Natural killer cell treated with Interleukin-12 subunit alpha and Interleukin-12 subunit beta and Interleukin-15 and Interleukin-18, amount 100 ng/mL, for 72 hours (primary cell): ENCODE results near the gene AKAP7. TPM values are rescaled to one million over a fixed set of nuclear protein-coding genes. Genes with fewer than 3 reads are reported as not detected.
A peak's percentile ranks its signal among the peaks of the same experiment; 100 is the strongest.

ENCODE experiments used
- ATAC-seq, 2 donors: fragments of 150-1000 bp; cut with Tn5 transposase in 1 of 2; sonication (Bioruptor Pico), chemical (Tn5 transposase) in 1 of 2; 2 replicates each; pipeline ENCODE4 v1.10.0; 2021
- DNase-seq: peaks from one replicate; pipeline ENCODE4 v3.0.0; 2022; ENCODE audit warnings: low spot score
- H3K27ac Mint-ChIP-seq, 2 donors: 1 replicate in 1 of 2; 2 replicates in 1 of 2; pipeline ENCODE4 v1.8.0; 2022; ENCODE audit warnings: mixed read lengths in 2 of 2, mild to moderate bottlenecking in 1 of 2, moderate library complexity in 1 of 2
- H3K27me3 Mint-ChIP-seq, 2 donors: 1 replicate in 1 of 2; 2 replicates in 1 of 2; pipeline ENCODE4 v1.8.0; 2022; ENCODE audit warnings: mixed read lengths in 2 of 2
- H3K36me3 Mint-ChIP-seq: one replicate; pipeline ENCODE4 v1.8.0; 2022; ENCODE audit warnings: mixed read lengths
- H3K4me1 Mint-ChIP-seq, 2 donors: 1 replicate in 1 of 2; 2 replicates in 1 of 2; pipeline ENCODE4 v1.8.0; 2022; ENCODE audit warnings: low read depth in 2 of 2, mixed read lengths in 2 of 2, mild to moderate bottlenecking in 1 of 2
- H3K4me3 Mint-ChIP-seq: one replicate; pipeline ENCODE4 v1.8.0; 2022; ENCODE audit warnings: mixed read lengths
- H3K9me3 Mint-ChIP-seq: 2 replicates; pipeline ENCODE4 v1.8.0; 2022; ENCODE audit warnings: mixed read lengths
- total RNA-seq, 2 donors: library from RNA; stranded (reverse); gene quantifications; one replicate each; pipeline ENCODE4 v1.2.3, GENCODE V29; 2022

The AKAP7 gene
- total RNA-seq, 2 donors from 2014 or later = 4.2 to 7.7 TPM

DNA sequence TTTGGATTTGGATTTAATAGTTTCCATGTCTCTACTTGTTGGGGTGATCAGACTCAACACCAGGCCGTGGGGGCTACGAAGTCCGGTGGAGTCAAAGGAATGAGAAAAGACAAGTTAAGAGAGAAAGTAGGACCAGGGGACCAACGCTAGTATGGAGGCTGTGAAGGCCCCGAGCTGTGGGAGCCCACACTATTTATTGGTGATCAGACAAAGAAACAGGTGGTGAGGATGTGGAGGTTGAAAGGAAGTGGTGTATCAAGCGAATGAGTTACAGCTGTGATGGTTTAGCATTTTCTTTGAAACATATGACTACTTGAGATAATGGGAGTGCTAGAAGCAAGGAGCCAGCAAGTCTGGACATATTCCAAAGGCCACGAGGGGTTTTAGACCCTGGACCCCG is 62.4 kb downstream of the AKAP7 start:
- ATAC-seq (no peak), DNase-seq (no peak)
- Mint-ChIP-seq H3K36me3 (peaks cover 15% of the 10 kb centered on the region), H3K27me3 (no peaks in the 10 kb centered on the region), H3K9me3 (no peaks in the 10 kb centered on the region), H3K27ac (peak overlapping the region; percentile 88 to 89), H3K4me3 (peak overlapping the region; percentile 3), H3K4me1 (peaks cover 32 to 35% of the 10 kb centered on the region in 2 donors)

DNA sequence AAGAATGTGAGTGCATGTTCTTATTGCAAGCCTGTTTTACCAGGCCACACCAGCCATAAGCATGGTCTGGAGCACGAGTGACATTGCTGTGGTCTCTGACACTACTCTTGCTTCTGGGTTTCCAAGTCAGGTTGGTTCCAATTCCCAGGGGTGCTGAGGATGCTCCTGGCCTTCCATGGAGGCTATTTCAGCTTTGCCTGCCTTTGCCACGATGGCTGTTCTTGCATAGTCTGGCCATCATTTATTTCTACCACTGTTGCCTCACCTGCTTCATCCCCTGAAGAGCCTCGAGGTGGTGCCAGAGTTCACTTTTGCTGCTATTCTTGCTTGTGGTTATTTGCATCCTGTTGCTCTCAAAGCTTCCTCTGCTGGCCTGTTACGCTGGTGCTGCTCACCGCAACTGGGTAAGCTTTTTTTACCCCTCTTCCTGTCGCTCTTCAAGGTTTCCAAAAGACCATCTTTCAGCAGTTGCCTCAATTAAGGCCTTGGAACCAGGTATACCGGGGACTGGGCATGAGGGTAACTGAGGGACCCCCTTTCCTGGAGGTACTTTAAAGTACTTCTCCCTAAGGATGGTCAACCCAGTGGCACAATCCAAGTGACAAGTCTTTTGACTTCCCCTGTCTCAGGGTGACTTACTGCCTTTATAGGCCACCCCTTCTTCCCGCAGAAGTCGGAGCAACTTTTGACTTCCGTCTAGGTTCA is 64.5 kb downstream of the AKAP7 start:
- Mint-ChIP-seq H3K9me3 (no peaks in the 10 kb centered on the region), H3K27ac (peak overlapping the region; percentile 88 to 89), H3K4me3 (peak overlapping the region; percentile 77), H3K4me1 (peaks cover 35 to 37% of the 10 kb centered on the region in 2 donors), H3K36me3 (no peaks in the 10 kb centered on the region), H3K27me3 (no peaks in the 10 kb centered on the region)
- peak; percentile 81 for DNase-seq
- ATAC-seq = peak; percentile 99

DNA sequence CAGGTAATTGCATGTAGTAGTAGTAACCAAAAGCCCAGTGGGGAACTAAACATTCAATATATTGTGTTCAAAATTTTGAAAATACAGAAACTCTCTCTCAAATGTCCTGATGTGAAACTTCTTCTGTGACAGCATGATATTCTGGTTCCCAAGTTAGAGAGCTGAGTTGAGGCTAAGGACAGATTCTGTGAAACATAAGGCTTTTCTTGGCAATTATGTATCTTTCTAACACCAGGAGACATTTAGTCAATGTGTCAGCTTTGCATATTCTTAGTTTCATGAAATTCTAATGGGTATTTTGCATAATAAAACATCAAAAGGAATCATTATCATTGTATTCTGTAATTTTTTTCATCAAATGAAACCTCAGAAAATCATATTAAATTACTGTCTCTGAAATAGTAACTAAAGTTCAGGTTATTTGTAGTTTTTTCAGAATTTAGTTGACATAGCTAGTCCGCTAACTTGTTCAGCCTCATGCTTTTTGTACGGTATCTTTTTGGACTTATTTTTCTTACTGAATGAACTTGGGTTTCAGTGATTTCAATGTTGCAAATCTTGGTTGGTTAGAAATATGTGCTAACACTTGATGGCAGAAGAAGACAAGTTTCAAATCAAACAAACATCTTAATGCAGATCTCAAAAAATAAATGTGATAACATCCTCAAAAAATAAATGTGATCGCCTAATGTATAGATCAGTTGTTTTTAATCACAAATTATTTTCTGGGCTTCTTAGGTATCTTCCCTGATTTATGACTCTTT is 70.4 kb downstream of the AKAP7 start:
- Mint-ChIP-seq H3K36me3 (no peaks in the 10 kb centered on the region), H3K27ac (no peak overlapping the region), H3K4me3 (no peak overlapping the region), H3K27me3 (no peaks in the 10 kb centered on the region), H3K4me1 (peaks cover 8 to 9% of the 10 kb centered on the region in 2 donors), H3K9me3 (no peaks in the 10 kb centered on the region)
- ATAC-seq (no peak), DNase-seq (no peak)

DNA sequence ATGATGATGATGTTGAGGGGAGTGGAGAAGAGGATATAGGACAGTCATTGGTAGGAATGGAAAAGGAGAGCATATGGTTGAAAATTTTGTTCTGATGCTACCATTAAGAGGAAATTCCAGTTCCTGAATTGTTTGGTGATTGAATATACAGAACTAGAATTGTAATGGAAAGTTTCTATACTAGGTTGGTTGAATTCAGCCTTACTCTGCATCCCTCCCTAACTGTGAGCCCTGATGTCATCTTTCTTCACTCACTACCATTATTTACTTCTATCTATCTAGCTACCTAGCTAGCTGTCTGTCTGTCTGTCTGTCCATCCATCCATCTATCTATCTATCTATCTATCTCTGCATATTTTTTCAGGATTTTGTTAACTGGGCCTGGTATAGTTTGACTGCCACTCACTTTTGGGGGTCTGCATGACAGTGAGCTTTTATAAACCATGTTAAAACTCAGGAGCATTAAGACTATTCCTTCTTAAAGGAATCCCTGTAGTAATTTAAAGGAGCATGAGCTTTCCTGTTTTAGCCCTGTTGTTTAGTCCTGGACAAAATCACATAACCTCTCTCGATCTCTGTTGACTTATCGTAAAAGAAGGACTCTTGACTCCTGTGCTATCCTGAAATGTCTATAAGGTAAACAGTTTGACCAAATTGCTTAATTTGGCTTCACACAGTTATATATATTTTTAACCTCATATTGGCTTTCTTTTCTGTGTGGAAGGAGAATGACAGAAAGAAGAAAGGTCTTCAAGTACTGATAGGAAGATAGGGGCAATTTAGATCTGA is 71.4 kb downstream of the AKAP7 start:
- no peaks in the 10 kb centered on the region for H3K9me3 Mint-ChIP-seq
- H3K27me3 Mint-ChIP-seq = no peaks in the 10 kb centered on the region
- H3K4me3 Mint-ChIP-seq = no peak overlapping the region
- DNase-seq (no peak), ATAC-seq (no peak)
- H3K36me3 Mint-ChIP-seq = no peaks in the 10 kb centered on the region
- H3K27ac Mint-ChIP-seq = peak overlapping the region in 1 of 2 donors; percentile 34
- peaks cover 4 to 12% of the 10 kb centered on the region in 2 donors for H3K4me1 Mint-ChIP-seq

DNA sequence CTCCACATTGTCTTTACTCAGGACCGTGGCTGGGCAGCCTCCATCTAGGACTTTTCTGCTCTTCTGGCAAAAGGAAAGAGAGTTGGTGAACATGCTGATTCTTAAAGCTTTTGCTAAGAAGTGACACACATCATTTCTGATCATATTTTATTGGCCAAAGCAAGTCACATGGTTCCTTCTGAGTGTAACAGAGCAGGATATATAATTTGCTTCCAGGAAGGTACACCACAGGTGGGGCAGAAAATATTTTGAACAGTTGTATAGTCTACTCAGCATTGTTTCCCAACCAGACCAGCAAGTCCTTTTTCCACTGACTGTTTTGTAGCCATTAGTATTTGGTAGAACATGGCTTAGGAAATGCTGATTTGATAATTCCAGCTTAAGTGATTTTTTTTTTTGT is 73.5 kb downstream of the AKAP7 start:
- H3K36me3 Mint-ChIP-seq = no peaks in the 10 kb centered on the region
- H3K4me3 Mint-ChIP-seq = no peak overlapping the region
- peaks cover 18% of the 10 kb centered on the region in 2 donors for H3K4me1 Mint-ChIP-seq
- no peak for ATAC-seq
- no peaks in the 10 kb centered on the region for H3K27me3 Mint-ChIP-seq
- H3K9me3 Mint-ChIP-seq = no peaks in the 10 kb centered on the region
- DNase-seq = no peak
- peak overlapping the region in 1 of 2 donors; percentile 26 for H3K27ac Mint-ChIP-seq

DNA sequence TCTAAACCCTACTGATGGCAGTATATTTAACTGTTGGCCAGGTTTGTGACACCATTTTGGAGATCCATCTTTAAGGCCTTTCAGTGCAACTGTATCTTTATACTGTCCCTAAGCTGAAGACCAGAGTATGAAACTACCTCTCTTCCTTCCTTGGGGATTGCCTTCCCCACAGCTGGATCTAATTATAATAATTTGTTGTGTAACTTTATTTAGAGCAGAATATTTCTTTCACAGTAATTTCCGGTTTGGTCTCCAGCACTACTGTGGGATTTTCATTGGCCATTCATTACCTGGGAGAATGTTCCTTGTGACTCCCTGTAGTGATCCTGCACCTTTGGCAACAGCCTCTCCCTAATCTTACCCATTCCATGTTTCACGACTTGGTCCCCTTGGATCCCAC is 75.2 kb downstream of the AKAP7 start:
- H3K4me3 Mint-ChIP-seq = no peak overlapping the region
- DNase-seq (no peak), ATAC-seq (no peak)
- H3K27me3 Mint-ChIP-seq = no peaks in the 10 kb centered on the region
- peaks cover 23 to 32% of the 10 kb centered on the region in 2 donors for H3K4me1 Mint-ChIP-seq
- H3K9me3 Mint-ChIP-seq = no peaks in the 10 kb centered on the region
- H3K27ac Mint-ChIP-seq = no peak overlapping the region
- no peaks in the 10 kb centered on the region for H3K36me3 Mint-ChIP-seq

DNA sequence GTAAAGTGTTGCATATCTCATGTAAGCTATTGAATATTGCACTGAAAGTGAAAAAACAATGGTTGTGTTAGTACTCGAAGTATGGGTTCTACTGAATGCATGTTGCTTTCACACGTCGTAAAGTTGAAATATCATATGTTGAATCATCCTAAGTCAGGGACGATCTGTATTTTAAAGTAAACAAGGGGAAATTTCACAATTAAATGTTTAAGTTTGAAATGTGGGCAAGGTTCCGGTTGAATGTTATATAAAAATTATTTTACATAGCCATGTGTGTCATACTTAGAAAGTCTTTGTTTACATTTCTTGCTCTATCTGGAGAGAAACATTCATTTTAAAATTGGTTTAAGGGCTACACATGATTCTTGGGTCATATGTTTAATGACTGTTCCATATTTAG is 76.8 kb downstream of the AKAP7 start:
- DNase-seq = no peak
- Mint-ChIP-seq H3K27me3 (no peaks in the 10 kb centered on the region), H3K4me1 (peaks cover 23 to 28% of the 10 kb centered on the region in 2 donors), H3K9me3 (no peaks in the 10 kb centered on the region), H3K27ac (no peak overlapping the region), H3K36me3 (no peaks in the 10 kb centered on the region), H3K4me3 (no peak overlapping the region)
- ATAC-seq = no peak

DNA sequence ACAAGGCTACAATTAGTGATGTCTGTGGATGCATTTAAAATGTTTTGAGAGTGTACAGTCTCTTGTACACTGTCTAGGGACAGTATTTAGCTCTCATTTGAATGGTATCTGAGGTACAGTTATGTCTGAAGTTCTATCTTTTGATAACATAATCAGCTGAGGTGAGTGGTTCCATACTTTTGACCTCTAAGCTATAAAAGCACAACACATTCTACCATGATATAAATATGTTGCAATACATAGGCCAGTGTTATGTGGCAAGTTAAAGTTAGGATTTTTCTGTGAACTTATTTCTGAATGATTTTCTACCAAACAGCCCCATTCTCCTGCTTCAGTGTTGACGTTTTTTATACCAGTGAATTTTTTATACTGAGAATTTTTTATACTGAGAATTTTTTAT is 77.6 kb downstream of the AKAP7 start:
- ATAC-seq (no peak), DNase-seq (no peak)
- Mint-ChIP-seq H3K9me3 (no peaks in the 10 kb centered on the region), H3K36me3 (no peaks in the 10 kb centered on the region), H3K4me3 (no peak overlapping the region), H3K4me1 (peaks cover 20 to 28% of the 10 kb centered on the region in 2 donors), H3K27me3 (no peaks in the 10 kb centered on the region), H3K27ac (peak overlapping the region in 1 of 2 donors; percentile 37)

DNA sequence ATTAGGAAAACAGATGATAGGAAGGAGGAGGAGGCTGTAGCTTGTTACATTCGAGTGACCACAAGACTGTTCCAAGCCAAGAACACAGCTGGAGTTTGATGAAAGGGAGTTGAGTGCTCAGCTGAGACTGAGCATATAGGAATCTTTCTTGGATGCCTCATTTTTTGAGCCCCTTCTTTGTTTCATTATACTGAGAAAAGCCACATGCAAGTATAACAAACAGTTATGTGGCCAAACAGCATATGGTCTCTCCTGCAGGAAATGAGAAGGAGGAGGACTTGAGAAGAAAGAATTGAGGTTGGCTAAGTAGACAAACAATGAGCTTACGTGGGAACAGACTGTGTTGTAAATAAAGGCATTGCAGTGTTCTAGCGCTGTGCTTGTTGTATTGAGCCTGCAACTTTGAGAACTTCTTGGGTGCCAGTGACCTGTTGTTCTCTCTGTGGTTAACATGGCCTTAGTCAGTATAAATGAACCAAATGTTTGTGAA is 78.3 kb downstream of the AKAP7 start:
- no peak overlapping the region for H3K4me3 Mint-ChIP-seq
- no peaks in the 10 kb centered on the region for H3K36me3 Mint-ChIP-seq
- DNase-seq = no peak
- H3K4me1 Mint-ChIP-seq = peaks cover 20 to 28% of the 10 kb centered on the region in 2 donors
- no peaks in the 10 kb centered on the region for H3K9me3 Mint-ChIP-seq
- H3K27me3 Mint-ChIP-seq = no peaks in the 10 kb centered on the region
- ATAC-seq = no peak
- H3K27ac Mint-ChIP-seq = peak overlapping the region in 1 of 2 donors; percentile 64

DNA sequence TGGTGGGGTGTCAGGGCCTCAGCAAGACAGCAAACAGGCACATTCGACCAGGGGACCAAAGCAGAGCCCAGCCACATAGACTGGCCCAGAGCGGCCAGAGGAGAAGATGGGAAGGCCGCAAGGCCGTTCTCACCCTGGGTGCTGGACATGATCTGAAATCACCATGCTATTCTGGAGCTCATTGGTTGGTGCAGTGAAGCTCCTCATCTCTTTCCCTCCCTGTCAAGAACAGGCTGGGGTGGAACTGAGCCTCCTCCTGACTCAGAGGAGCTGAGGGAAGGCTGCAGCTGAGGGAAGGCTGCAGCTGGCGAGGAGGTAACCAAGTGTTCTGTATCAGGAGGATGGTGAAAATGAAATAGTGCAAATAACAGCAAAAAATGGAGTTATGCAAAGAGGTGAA is 80.0 kb downstream of the AKAP7 start:
- no peaks in the 10 kb centered on the region for H3K36me3 Mint-ChIP-seq
- ATAC-seq = no peak
- no peak overlapping the region for H3K27ac Mint-ChIP-seq
- no peaks in the 10 kb centered on the region for H3K27me3 Mint-ChIP-seq
- H3K9me3 Mint-ChIP-seq = no peaks in the 10 kb centered on the region
- no peak for DNase-seq
- peaks cover 20 to 28% of the 10 kb centered on the region in 2 donors for H3K4me1 Mint-ChIP-seq
- H3K4me3 Mint-ChIP-seq = no peak overlapping the region

DNA sequence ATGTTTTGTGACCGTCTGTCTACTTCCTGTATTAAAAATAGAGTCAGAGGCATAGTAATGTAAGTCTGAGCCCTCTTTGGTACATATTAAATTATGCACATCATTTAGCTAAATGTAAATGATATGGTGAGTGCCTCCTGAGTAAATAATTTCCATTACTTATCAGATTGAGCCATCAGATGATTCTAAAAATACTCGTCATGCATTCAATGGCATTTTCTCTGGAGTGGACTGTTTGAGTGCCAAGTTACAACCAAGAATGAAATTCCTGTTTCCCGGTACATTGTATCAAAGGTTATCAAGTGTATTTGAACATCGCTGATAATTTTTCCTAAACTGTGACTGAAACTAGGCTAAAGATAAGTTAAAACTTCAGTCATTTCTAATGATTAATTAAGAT is 81.0 kb downstream of the AKAP7 start:
- Mint-ChIP-seq H3K4me3 (no peak overlapping the region), H3K4me1 (peaks cover 17 to 28% of the 10 kb centered on the region in 2 donors), H3K27me3 (no peaks in the 10 kb centered on the region), H3K27ac (no peak overlapping the region), H3K36me3 (peaks cover 5% of the 10 kb centered on the region), H3K9me3 (no peaks in the 10 kb centered on the region)
- no peak for ATAC-seq
- DNase-seq = no peak

DNA sequence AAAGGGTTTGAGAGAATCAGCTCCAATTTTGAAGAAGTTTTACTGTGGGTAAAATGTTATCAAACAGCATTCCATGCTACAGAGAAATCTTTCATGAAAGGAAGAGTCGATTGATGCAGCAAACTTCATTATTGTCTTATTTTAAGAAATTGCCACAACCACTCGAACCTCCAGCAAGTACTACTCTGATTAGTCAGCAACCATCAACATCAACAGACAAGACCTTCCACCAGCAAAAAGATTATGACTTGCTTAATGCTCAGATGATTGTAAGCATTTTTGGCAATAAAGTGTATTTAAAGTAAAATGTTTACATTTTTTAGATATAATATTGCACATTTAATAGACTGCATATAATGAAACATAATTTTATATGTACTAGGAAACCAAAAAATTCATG is 87.5 kb downstream of the AKAP7 start:
- Mint-ChIP-seq H3K27ac (no peak overlapping the region), H3K36me3 (peaks cover 11% of the 10 kb centered on the region), H3K27me3 (no peaks in the 10 kb centered on the region), H3K9me3 (no peaks in the 10 kb centered on the region), H3K4me1 (peaks cover 5 to 7% of the 10 kb centered on the region in 2 donors), H3K4me3 (no peak overlapping the region)
- no peak for DNase-seq
- ATAC-seq = no peak

DNA sequence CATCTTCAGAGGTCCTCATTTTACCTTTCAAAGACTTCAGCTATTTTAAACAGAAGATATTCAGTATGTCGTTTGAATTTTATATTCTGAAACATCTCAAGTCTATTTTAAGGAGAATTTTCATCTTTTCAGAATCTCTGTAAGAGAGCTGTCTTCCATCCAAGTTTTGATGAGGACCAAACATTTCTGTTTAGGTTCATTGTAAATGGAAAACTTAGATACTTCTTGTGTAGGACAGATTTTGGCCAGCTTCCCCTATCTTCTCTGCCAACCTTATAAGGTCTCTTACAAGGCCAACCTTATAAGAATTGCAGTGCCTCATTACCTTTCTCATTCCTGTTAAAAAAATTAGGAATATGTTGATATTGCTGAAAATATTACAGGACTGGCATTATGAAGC is 88.1 kb downstream of the AKAP7 start:
- ATAC-seq (no peak), DNase-seq (no peak)
- Mint-ChIP-seq H3K27ac (no peak overlapping the region), H3K27me3 (no peaks in the 10 kb centered on the region), H3K4me3 (no peak overlapping the region), H3K9me3 (no peaks in the 10 kb centered on the region), H3K36me3 (peaks cover 11% of the 10 kb centered on the region), H3K4me1 (peaks cover 5 to 10% of the 10 kb centered on the region in 2 donors)

DNA sequence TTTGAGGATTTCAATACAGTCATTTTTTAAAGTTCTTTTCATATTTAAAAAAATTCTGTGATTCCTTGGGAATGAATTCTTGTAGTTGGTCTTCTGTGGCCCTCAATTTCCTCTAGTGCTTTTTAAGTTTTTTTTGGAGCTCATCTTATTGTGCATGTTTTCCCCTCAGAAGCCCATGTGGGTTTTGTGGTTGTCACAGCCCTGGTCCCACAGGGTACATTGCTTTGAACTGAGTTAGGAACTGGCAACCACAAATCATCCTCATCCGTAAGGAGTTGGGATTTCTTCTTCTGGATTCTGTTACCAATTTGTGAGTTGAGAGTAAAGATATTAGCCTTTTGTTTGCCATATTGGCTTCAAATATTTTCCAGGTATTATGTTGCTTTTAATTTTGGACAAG is 89.9 kb downstream of the AKAP7 start:
- Mint-ChIP-seq H3K4me1 (peaks cover 5 to 10% of the 10 kb centered on the region in 2 donors), H3K4me3 (no peak overlapping the region), H3K36me3 (peaks cover 11% of the 10 kb centered on the region), H3K27me3 (no peaks in the 10 kb centered on the region), H3K27ac (no peak overlapping the region), H3K9me3 (no peaks in the 10 kb centered on the region)
- DNase-seq (no peak), ATAC-seq (no peak)
